CD4-positive, alpha-beta T cell treated with Interleukin-15 for 1 hour (primary cell): ENCODE measurements around the gene PADI1.

Source experiments
- DNase-seq: peaks from one replicate; pipeline ENCODE4 v3.0.0-alpha.2; 2020

PADI1 gene

DNA sequence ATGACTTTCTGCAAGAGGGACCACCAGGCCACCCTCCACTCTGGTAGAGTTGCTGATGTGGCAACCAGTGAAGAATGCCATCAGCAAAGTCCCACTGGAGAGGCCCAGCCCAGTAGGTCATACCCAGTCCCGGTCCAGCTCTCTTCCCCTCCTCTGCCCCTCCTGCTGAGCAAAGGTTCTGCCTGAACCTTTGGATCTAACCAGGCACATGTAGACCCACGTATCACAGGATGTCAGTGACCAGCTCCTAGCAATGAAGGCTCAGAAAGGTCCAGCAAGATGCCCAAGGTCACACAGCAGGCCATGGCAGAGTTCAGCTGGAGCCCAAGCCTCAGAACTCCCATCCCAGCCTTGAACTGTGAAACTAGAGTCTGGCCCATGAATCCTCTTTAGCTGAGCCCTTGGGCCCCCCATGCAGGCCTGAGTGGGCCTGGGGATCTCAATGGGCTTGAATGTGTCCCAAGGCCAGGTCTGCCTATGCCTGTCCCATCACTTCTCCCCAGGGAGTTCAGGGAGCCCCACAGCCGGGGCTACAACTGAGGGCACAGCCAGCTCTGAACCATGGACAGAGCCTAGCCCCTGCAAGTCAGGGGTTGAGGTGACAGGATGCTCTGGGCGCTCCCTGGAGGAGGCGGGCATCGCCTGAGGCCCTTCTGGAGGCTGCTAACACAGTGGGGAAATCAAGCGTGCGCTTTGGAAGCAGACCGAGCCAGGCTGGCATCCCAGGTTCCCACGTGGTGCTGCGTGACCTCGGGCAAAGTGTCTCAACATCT lies 21.4 kb upstream of the PADI1 start:
- DNase-seq = no peak

DNA sequence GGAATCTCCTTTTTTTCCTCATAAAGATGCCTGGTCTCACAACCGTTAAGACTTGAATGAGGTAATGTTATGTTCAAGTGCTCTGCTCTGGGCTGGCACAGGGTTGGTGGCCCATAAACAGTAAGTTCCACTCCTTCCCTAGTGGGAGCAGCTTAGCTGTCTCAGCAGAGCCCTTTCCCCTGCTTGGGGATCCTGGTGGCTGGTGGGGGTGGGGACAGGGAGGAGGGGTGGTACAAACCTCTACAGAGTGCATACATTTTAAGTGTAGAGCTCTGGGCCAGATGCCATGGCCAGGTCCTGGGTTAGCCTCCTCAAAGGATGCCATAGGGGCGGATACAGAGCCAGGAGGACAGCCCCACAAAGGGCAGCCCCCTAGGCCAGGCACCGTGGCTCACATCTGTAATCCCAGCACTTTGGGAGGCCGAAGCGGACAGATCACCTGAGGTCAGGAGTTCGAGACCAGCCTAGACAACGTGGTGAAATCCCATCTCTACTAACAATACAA lies 20.7 kb upstream of the PADI1 start:
- DNase-seq = no peak

DNA sequence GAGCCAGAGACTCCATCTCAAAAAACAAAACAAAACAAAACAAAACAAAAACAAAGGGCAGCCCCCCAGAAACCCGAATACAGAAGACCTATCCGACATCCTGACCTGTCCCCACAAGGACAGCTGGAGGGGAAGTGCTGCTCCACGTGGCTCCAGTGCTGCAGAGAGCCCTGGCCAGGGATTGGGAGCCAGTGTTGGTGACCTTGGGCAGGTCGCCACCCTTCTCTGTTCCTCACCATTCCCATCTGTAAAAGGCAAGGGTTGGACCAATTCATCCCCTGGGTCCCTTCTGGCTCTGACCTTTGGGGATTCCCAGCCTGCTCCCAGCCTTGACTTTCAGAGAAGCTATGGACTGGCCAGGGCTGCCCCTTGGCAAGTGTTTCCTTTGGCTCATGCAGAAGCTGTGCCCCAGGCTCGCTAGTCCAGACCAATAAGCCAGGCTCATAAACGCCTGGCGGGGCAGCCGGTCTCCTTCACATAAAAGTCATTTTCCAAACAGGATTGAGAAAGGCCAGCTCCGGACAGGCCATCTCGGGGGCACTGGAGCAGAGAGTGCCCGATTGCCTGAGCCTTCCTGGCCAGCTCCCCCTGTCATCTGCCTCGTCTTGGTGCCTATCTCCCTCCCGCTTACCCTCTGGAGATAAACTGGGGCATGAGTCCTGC lies 20.0 kb upstream of the PADI1 start:
- no peak for DNase-seq

DNA sequence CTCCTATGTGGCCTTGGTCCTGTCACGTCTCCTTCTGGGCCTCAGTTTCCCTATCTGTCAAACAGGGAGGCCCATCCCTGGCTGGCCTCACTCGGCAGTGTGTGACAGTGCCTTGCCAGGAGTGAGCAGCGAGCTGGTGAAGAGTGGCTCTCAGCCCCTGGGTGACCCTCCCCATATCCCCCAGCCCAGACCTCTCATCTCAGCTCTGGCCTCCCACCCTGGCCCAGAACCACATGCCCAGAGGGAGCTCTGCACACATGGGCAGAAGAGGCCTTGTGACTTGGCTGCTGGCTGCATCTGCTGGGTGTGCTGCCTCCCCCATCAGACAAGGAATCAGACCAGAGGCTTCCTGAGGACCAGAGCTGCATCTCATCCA lies 19.5 kb upstream of the PADI1 start:
- no peak for DNase-seq

DNA sequence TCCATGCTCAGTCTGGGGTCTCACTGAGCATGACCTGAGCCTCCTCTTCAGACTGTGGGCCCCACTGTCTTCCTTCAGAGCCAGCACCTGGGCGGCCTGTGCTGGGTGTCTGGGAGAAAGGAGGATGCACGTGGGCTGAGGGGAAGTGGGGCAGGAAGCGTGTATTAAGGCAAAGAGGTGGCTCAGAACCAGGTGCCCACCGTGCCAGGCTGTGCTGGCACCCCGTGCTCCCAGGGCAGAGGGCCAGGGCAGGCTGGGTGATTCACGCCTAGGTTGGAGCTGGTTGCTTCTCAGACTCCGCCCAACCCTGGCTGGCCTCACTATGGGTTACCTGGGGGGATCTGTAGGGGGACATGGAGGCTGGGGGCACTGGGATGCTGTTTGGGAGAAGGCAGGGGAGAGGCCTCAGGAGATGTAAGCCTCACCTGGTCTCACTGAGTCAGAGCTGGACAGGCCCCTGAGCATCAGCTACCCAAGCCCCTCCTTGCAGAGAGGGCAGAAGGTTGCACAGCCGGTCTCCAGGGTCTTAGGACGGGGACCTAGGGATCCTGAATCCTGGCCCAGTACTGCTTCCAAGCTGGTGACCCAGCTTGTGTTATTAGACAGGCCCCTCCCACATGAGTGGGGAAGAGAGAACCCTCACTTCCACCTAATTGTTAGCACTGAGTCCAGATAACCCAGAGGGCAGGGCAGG lies 18.6 kb upstream of the PADI1 start:
- DNase-seq = no peak

DNA sequence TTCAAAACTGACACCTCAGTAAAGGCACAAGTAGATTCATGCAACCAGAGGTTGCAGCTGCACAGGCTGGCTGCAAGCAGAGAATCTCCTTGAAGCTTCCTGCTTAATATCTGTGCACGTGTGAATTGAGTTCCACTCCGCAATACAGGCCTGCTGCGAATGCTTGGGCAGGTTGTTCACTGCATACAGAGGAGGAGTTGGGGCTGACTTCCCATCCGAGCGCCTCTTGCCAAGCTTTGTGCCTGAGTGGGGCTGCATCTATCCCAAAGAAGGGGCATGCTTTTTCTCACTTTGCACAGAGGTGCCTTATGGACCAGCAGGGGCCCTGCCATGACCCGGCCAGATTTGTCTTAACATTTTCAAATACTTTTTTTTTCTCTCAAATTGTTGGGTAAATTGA lies 17.9 kb upstream of the PADI1 start:
- no peak for DNase-seq

DNA sequence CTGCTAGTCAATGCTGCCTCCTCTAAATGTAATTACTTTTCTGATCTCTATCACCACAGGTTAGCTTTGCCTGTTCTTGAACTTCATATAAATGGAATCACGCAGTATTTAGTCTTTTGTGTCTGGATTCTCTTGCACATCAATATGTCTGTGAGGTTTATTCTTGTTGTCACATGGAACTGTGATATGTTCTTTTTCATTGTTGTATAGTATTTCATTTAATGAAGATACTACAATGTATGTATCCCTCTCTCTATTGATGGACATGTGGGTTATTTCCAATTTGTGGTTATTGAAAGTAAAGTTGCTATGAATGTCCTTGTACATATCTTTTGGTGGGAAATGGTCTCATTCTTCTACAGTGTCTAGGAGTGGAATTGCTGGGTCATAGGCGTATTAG lies 16.7 kb upstream of the PADI1 start:
- DNase-seq = no peak

DNA sequence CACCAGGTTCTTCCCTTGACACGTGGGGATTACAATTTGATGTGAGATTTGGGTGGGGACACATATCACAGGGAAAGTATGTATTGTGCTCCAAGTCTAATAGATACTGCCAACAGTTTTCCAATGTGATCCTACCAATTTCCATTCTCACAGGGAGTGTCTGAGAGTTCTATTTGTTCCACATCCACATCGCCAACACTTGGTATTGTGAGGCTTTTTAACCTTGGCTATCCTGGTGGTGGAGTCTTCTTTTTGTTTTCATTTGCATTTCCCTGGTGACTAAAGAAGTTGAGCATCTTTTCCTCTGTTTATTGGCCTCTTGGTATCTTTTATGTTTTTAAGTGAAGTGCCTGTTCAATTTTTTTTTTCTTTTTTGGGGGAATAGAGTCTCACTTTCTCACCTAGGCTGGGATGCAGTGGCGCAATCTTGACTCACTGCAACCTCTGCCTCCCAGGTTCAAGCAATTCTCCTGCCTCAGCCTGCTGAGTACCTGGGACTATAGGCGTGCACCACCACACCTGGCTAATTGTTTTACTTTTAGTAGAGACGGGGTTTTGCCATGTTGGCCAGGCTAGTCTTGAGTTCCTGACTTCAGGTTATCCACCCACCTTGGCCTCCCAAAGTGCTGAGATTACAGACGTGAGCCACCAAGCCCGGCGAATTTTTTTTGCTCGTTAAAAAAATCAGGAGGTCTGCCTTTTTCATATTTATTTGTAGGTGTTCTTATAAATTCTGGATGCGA lies 15.9 kb upstream of the PADI1 start:
- DNase-seq = no peak

DNA sequence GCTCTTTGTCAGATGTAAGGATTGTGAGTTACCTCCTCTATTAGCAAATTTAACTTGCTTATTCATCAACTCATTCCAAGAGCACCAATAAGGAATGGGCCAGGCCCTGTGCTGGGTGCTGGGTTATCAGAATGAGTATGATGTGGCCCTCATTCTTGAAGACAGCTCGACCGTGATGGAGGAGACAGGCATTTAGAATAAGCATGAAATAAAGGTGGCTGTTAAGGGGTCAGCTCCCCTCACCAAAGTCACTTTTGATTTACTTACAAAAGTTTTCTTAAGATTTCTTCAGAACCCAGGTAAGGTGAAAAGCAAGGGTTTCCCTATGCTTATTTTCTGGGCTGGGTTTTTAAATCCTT lies 15.3 kb upstream of the PADI1 start:
- DNase-seq = no peak

DNA sequence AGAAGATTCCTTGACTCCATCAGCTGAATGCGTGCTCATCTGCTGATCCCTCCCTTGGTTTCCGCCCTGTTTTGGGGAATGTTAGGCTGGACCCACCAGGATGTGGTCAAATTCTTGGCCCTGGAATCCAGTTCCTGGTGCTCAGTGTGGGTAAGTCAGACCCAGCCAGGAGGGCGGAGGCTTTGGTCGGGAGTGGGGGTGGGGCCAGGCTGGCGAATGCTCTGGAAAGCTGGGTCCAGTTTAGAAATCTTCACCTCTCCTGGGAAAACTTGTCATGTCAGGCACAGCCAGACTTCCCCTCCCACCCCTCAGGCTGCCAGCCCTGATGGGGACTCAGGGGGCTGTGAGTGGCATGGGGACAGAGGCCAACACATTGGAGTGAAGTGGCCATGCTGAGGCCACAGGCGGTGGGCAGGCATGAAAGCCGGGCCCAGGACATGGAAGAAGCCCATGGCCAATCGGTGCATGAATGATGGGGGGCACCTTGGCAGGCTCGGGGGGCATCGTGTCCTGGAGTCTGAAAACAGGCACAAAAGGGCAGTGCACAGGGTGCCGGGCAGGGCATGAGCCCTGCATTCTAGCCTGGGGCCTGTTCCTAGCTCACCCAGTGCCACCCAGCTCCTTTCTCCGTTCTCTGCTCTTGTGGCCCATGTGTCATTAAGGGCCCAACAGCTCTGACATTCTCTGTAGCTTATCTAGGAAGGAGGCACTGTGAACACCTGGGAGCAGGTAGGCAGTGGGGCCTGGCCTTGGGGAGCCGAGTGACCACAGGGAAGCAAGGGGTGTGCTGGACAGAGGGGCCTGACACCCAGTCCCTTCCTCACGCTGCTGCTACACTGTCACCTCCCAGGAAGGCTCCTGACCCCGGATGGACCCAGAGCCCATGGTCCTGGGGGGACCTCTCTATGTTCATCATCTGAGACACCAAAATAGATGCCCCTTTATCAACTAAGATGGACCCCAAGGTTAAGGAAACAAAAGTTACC lies 14.6 kb upstream of the PADI1 start:
- no peak for DNase-seq

DNA sequence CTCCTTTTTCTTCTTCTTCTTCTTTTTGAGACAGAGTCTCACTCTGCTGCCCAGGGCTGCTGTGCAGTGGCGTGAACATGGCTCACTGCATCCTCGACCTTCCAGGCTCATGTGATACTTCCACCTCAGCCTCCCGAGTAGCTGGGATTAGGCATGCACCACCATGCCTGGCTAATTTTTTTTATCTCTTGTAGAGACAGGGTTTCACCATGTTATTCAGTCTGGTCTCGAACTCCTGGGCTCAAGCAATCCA lies 13.0 kb upstream of the PADI1 start:
- no peak for DNase-seq

DNA sequence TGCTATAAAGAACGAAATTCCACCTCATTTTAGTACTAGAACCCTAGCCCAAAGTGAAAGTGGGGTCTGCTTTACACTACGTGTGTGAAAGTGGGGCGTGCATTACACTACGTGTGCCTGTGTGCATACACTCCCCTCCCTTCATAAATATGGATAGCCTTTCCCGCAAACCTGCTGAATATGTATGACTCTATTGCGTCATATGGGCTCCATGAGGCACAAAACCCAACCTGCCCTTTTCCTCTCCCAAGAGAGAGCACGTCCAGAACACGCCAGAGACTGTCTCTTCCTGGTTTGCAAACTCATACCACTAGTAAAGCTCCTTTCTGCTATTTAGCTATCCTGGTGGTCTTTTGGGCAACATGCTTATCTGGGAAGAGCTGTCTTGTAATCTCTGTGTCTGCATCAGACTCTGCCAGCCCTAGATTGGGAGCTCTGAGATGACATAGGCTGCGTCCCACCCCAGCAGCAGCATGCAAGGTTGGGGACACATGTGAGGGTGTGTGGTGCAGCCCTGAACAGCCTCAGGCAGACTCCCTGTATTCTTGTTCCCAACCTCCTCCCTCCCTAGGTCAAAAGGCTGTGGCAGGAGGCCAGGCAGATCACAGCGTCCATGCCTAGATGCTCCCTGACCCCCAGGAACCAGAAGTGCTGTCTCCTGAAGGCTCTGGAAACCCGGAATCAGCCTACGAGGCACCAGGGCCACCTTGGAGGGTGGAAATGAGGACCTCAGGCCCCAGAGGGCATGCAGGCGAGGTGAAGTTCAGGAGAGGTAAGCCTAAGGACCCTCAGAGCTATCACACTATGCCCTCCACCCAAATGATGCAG lies 12.3 kb upstream of the PADI1 start:
- no peak for DNase-seq

DNA sequence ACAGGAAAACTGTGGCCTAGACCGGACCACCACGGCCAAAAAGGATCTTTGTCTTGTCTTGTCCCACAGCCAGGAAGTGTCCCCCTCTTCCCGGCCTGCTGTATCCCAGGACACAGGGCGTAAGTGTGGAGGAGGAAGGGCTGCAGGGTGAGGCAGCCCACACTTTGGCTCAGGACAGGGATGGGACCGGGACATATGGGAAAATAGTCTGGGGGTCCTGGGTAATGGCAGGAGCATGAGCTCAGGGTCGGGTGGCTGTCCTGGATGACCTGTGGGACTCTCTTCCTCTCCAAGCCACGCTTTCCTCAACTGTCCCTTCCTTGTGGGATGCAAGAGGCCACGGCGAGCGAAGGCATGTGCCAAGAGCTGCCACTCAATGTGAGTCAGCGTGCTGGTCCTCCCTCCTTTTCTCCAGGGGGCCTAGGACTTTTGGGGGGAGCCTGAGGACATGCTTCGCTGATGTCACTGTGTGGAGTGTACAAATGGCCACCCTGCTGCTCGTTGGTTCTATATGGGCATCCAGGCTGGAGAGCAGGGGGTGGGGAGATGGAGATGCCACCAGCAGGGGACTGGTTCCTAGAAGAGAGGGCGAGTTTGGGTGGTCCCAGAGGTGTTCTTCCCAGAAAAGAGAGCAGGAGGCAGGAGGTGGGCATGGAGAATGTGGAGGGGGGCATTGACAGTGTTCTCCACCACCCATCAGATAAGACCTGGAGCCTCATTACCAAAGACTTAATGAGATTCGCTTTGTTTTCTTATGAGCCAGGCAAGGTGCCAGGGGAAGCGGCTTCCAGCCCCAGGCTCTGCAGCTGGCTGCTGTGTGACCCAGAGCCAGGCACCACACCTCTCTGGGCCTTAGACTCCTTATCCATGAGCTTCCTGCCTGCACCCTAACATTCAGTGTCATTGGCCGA lies 11.5 kb upstream of the PADI1 start:
- DNase-seq = no peak

DNA sequence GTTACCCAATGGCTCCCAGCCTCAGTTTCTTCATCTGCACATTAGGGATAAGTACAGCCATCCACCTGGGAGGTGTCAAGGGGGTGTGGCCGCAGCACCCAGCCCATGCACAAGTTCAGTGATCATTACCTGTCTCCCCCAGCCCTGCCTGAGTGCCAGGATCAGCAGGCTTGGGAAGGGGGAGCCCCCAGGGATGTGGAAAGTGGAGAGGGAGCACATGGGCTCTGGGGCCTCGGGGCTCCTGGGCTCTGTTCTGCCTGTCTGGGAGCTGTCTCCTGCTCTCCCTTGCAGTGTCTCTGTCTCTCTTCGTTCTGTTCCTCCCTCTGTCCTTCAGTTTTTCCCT lies 10.8 kb upstream of the PADI1 start:
- no peak for DNase-seq

DNA sequence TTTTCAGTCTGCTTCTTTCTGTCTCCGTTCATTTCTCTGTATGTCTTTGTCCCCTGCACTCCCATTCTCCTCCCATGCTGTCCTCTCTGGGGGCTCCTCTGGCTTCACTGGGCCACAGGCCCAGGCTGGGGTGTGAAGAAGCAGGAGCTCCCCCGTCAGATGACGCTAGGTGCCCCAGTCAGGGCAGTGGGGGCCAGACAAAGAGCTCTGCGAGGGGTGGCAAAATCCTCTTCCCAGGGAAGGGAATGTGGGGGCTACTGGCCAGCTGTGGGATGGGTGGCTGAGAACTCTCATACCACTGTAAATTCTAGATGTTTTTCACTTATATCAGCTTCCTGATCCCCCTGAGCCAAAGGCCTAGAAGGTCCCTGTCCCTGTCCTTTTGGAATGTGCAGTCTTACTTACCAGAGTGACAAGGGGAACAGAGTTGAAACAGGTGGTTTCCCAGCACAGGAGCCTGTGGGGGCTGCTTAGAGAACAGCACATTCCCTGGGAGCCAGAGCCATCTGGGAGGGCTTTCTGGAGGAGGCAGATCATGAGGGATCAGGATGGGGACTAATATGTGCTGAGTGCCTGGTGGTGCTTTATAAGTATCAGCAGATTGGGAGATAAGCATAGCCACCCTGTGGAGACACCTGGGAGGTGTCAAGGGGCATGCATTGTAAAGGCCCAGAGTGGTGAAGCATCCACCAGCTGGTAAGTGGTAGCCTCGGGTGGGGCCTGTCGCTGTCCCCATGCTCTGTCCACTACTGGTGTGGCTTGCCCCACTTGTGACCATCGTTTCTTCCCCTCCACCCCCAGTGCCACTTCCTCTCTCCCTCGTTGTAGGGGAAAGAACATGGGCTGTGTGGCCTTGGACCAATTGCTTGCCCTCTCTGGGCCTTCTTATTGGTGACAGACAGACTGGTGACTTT lies 10.1 kb upstream of the PADI1 start:
- DNase-seq = no peak

DNA sequence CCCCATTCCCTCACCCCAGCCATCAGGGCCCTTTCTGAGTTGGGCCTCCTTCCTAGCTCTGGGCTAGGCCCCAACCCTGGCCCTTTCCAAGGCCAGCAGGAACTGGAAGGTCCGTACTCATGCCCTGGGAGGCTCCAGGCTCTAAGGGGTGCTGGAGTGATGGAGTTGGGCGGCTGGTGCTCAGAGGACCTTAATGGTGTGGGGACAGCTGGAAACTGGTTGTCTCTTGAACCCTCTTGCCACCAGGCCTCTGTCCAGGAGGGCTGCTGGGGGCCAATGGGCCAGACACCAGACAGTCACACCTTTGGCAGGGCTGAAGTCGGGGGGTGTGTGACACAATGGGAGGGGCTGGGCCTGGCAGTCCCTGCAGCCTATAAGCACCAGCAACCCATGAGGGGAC lies 9.2 kb upstream of the PADI1 start:
- no peak for DNase-seq

DNA sequence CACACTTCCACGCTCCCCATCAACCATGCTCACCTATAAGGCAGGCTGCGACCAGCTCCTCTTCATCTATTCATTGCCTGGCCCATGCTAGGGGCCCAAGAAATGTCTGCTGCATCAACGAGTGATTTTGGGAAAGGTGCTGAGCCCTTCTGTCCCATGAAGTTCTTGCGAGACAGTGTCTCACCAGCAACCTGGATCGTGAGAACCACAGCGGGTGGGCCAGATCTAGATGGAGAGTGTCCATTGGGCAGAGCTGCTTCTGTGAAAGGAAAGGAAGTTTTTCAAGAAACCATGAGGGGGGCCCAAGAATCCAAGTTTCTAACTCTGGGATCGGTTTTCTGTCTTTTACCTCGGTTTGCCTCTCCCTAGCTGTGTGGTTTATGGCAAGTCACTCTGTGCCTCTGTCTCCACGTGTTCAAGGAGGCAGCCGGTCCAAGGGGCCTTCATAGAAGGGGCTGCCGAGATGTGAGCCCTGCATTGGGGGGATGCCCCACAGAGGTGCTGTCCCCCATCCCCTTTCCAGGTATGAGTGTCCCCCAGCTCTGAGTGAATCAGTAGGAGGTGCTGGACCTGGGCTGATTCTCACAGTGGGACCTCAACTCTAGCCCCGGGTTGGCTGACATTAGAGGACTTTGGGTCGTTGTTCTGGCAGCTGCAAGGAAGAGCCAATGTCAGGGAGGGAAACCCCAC lies 8.3 kb upstream of the PADI1 start:
- DNase-seq = no peak

DNA sequence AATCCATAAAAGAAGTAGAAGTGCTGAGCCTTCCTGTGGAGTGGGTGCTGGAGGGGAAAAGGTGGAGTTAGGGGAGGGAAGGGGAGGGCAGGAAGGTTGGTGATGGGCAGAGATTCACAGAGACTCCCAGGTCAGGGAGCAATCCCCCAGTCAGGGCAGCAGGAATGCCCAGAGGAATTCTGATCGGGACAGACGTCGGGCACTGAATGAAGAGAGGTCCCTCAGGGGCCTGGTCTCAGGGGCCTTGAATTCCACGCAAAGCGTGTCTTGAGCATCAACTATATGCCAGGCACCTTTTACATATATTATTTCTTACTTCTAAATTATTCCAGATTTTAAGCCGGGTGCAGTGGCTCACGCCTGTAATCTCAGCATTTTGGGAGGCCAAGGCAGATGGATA lies 7.2 kb upstream of the PADI1 start:
- DNase-seq = no peak
